Adrenal gland (tissue), 12 donors: ENCODE data around the gene ROBO4. TPM values are rescaled to one million over a fixed set of nuclear protein-coding genes. Genes with fewer than 3 reads are reported as not detected.

Experiments
- DNase-seq, 7 donors: peaks; one replicate each; pipeline ENCODE4 v3.0.0-alpha.2; 2019 to 2020
- H3K27ac ChIP-seq, 5 donors: fragments of 200-600 bp; sonication (generic) in 4 of 5; 1 replicate in 3 of 5; 2 replicates in 2 of 5; pipeline versions ENCODE4 v1.5.1 to v1.8.0; 2016 to 2020; ENCODE audit warnings: mild to moderate bottlenecking in 1 of 5
- H3K27me3 ChIP-seq: fragments of 200-600 bp; 2 replicates; pipeline ENCODE4 v1.8.0; 2021
- H3K36me3 ChIP-seq, 2 donors: fragments of 200-600 bp; replicated peaks in 1 of 2; 1 replicate in 1 of 2; 2 replicates in 1 of 2; pipeline versions ENCODE4 v1.5.1 to v1.8.0; 2018 to 2022
- H3K4me1 ChIP-seq, 2 donors: fragments of 200-600 bp; replicated peaks in 1 of 2; 1 replicate in 1 of 2; 2 replicates in 1 of 2; pipeline versions ENCODE4 v1.5.1 to v1.8.0; 2018 to 2021
- H3K4me3 ChIP-seq, 4 donors: fragments of 200-600 bp; sonication (generic) in 3 of 4; one replicate each; pipeline ENCODE4 v1.5.1; 2016 to 2018
- H3K9me3 ChIP-seq, 3 donors: fragments of 200-600 bp; sonication (generic) in 1 of 3; replicated peaks in 1 of 3; 1 replicate in 2 of 3; 2 replicates in 1 of 3; pipeline versions ENCODE4 v1.5.1 to v1.8.0; 2016 to 2021
- CTCF ChIP-seq, 6 experiments: fragments of 450-650 bp in 4 of 6; fragments of 200-600 bp in 2 of 6; sonication (generic) in 1 of 6; IDR thresholded peaks; 1 replicate in 5 of 6; 2 replicates in 1 of 6; pipeline versions ENCODE4 v1.5.1 to v1.8.0; 2016 to 2021; ENCODE audit warnings: antibody characterized with exemption in 6 of 6, mild to moderate bottlenecking in 2 of 6, moderate library complexity in 1 of 6
- POLR2A ChIP-seq, 2 donors: fragments of 450-650 bp; IDR thresholded peaks; one replicate each; pipeline ENCODE4 v1.6.1; 2017; ENCODE audit warnings: antibody characterized with exemption in 2 of 2, mild to moderate bottlenecking in 2 of 2, moderate library complexity in 1 of 2
- WGBS, 4 donors: extraction: QIAGEN DNeasy Blood & Tissue Kit in 2 of 4; methylation state at CpG; one replicate each; pipeline versions ENCODE4 v1.1.5 to v1.1.7; 2013 to 2017; 5-methylcytosine and 5-hydroxymethylcytosine counted together
- intact Hi-C, 2 donors: fragments of 100-400 bp; cut with DNase I; formaldehyde crosslinking; loops; one replicate each; pipeline versions ENCODE4 v1.14.1 to v1.15.0; 2022 to 2023
- polyA plus RNA-seq, 3 donors: library from polyadenylated mRNA; stranded (reverse); fragments of 200-250 nt in 2 of 3; fragments of 350-450 nt in 1 of 3; fragmentation: Illumina TruSeq in 1 of 3; extraction: RNeasy Lipid Tissue Mini Kit (QIAGEN cat#74804) in 1 of 3; gene quantifications; one replicate each; pipeline ENCODE4 v1.2.3, GENCODE V29; 2013 to 2014
- total RNA-seq, 9 donors: library from RNA; depleted of rRNA in 4 of 9; stranded (reverse); fragments of >200 nt in 4 of 9; fragments of 120-200 nt in 1 of 9; fragmentation: NEBNext Ultra II Directional in 1 of 9; extraction: Animal tissue kit (Norgen Biotek cat#: 25700) in 1 of 9; gene quantifications; one replicate each; pipeline versions ENCODE4 v1.1.0 to v1.2.4, GENCODE V29; 2013 to 2023
- donor health status: healthy with polysubstance abuse.
- donor health status: Bipolar disorder and iron deficiency.
- donor health status: DM: yes; HTN: yes; CAD: no.
- donor health status: DM: no; HTN: no; CAD: no.
- donor health status: DM: no; HTN: no; CAD: no.
- donor health status: DM: yes; HTN: yes; CAD: no.

Gene ROBO4
- total and polyA plus RNA-seq, 12 donors = 4.6 to 40.7 (median 19.5) TPM

- Histone ChIP-seq H3K36me3 (no peaks in the 10 kb centered on the region), H3K27ac (no peak overlapping the region), H3K9me3 (no peaks in the 10 kb centered on the region), H3K27me3 (no peaks in the 10 kb centered on the region), H3K4me3 (no peak overlapping the region), H3K4me1 (peaks cover 10 to 21% of the 10 kb centered on the region in 2 donors)
- 90 to 98% (median 93%) methylated on average over 1 of the region's 1 CpG for WGBS, 4 donors
- TF ChIP-seq CTCF (IDR thresholded peaks at IDR 0.05) (no peak), POLR2A (IDR thresholded peaks at IDR 0.05) (no peak)
- intact Hi-C loops = no loop called here
- no peak for DNase-seq
Observed at GRCh38 chr11:124902616-124903015, 5.0 kb upstream of the ROBO4 start.

- Histone ChIP-seq H3K9me3 (no peaks in the 10 kb centered on the region), H3K27ac (peak overlapping the region in 2 of 5 donors; percentile 76 to 91), H3K4me1 (peaks cover 10 to 21% of the 10 kb centered on the region in 2 donors), H3K4me3 (no peak overlapping the region), H3K36me3 (no peaks in the 10 kb centered on the region), H3K27me3 (no peaks in the 10 kb centered on the region)
- WGBS, 4 donors = 67 to 83% (median 70%) methylated on average over 3 to 5 of the region's 5 CpGs
- no peak for TF ChIP-seq CTCF (IDR thresholded peaks at IDR 0.05)
- no peak for TF ChIP-seq POLR2A (IDR thresholded peaks at IDR 0.05)
- intact Hi-C loops = no loop called here
- DNase-seq = peak in 4 of 7 donors; percentile 42 to 75 (median 56)
Observed at GRCh38 chr11:124900464-124900863, 2.8 kb upstream of the ROBO4 start.

- intact Hi-C loops = no loop called here
- Histone ChIP-seq H3K4me1 (peaks cover 10 to 21% of the 10 kb centered on the region in 2 donors), H3K36me3 (no peaks in the 10 kb centered on the region), H3K27ac (peak overlapping the region in 4 of 5 donors; percentile 47 to 91 (median 64)), H3K4me3 (no peak overlapping the region), H3K9me3 (no peaks in the 10 kb centered on the region), H3K27me3 (no peaks in the 10 kb centered on the region)
- TF ChIP-seq CTCF (IDR thresholded peaks at IDR 0.05) (no peak), POLR2A (IDR thresholded peaks at IDR 0.05) (no peak)
- no peak for DNase-seq
- 54 to 72% (median 61%) methylated on average over 6 of the region's 6 CpGs for WGBS, 4 donors
Observed at GRCh38 chr11:124899383-124900145, 1.9 kb upstream of the ROBO4 start.

- Histone ChIP-seq H3K4me1 (peaks cover 10 to 21% of the 10 kb centered on the region in 2 donors), H3K36me3 (no peaks in the 10 kb centered on the region), H3K27me3 (no peaks in the 10 kb centered on the region), H3K4me3 (no peak overlapping the region), H3K27ac (peak overlapping the region; percentile 47 to 91 (median 74)), H3K9me3 (no peaks in the 10 kb centered on the region)
- intact Hi-C loops = no loop called here
- peak in 1 of 2 donors; percentile 15 for TF ChIP-seq POLR2A (IDR thresholded peaks at IDR 0.05)
- TF ChIP-seq CTCF (IDR thresholded peaks at IDR 0.05) = no peak
- peak; percentile 60 to 86 (median 78) for DNase-seq
- WGBS, 4 donors = 21 to 25% (median 22%) methylated on average over 4 to 5 of the region's 5 CpGs
Observed at GRCh38 chr11:124898711-124899110, 1.0 kb upstream of the ROBO4 start.
